Measurements from ENCODE around the gene ANO10.
"Not testable (repeated sequence)": the region's sequence is repeated elsewhere in the genome, so short reads cannot be mapped to it uniquely, and the experiment has no call there.

DNA sequence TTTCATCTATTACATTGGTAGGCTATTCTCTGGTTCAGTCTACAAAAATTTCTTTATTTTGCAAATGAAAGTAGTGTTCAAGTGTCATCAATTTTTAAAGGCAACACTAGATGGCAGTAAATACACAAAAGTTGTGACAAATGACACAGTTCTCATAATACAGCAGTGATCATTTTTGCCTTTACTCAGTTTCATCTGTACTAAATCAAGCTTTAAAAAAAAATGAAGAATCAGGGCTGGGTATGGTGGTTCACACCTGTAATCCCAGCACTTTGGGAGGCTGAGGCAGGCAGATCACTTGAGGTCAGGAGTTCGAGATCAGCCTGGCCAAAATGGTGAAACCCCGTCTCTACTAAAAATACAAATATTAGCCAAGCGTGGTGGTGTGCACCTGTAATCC lies 77.5 kb downstream of the ANO10 start:
- TF ChIP-seq, protein P1, sequence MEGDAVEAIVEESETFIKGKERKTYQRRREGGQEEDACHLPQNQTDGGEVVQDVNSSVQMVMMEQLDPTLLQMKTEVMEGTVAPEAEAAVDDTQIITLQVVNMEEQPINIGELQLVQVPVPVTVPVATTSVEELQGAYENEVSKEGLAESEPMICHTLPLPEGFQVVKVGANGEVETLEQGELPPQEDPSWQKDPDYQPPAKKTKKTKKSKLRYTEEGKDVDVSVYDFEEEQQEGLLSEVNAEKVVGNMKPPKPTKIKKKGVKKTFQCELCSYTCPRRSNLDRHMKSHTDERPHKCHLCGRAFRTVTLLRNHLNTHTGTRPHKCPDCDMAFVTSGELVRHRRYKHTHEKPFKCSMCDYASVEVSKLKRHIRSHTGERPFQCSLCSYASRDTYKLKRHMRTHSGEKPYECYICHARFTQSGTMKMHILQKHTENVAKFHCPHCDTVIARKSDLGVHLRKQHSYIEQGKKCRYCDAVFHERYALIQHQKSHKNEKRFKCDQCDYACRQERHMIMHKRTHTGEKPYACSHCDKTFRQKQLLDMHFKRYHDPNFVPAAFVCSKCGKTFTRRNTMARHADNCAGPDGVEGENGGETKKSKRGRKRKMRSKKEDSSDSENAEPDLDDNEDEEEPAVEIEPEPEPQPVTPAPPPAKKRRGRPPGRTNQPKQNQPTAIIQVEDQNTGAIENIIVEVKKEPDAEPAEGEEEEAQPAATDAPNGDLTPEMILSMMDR (conservative IDR thresholded peaks at IDR 0.05), result peak; percentile 79
- TF ChIP-seq EZH2 (IDR thresholded peaks at IDR 0.05; ENCODE audit: low read depth), result not testable (repeated sequence)

All from PC-9 (cell line).